HG03039 (cell line): Measurements from ENCODE around the gene PAIP2.
"Not testable (repeated sequence)": the region's sequence is repeated elsewhere in the genome, so short reads cannot be mapped to it uniquely, and the experiment has no call there.

ENCODE experiments used
- ATAC-seq: cut with Tn5 transposase; IDR thresholded peaks from one replicate; pipeline ENCODE4 v1.9.1; 2021; ENCODE audit warnings: mild to moderate bottlenecking, moderate library complexity; ENCODE audit not compliant: unreplicated experiment

PAIP2 gene

DNA sequence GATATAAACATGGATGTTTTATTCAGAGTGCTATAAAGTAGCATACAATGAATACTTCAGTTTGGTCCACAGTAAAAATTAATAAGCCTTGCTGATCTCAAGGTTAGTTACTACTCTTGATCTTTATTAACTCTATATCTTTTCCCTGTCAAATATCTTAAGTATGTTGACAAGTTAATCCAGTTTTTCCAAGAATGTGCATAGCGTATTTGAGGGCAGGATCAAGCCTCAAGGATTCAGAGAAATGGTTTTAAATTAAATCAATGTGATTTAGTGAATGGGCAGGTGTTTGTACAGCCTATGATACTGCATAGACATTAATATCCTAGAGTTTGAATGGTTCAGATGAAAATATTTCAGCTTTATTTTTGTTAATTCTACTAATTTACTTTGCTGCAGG, 27.4 kb upstream of the PAIP2 start:
- no peak for ATAC-seq

DNA sequence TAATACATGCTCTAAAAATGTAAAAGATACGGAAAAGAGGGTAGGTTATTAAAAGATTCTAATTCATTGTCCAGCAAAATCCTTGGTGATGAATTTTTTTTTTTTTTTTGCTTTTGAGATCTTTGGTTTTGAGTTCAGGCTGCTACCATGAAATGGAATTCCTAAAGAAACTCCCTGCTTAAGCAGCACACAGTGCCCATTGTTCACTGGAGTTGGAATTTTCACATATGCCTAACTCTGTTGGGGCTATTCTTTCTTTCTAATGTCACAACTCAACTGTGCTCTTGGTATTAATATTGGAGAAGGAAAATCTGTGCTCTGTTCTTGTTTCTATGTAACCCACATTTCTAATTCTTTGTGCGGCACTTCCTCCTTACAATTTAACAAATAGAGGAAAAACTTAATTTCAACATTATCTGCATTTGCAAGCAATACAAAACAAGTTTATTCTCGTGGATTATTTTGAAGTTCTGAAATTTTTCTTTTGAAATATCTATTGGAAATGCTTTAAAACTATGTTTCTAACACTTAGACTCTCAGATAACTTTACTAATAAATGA, 26.5 kb upstream of the PAIP2 start:
- ATAC-seq, result no peak

DNA sequence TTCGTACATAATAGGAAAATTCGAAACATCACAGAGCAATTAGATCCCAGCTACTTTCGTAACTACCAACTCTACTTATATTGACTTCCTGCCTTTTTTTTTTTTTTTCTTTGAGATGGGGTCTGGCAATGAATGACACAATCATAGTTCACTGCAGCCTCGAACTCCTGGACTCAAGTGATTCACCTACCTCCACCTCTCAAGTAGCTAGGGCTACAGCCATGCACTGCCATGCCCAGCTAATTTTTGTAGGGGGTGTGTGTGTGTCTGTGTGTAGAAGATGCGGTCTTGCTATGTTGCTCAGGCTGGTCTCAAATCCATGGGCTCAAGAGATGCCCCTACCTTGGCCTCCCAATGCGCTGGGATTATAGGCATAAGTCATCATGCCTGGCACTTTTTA, 5.8 kb upstream of the PAIP2 start:
- ATAC-seq, result no peak

DNA sequence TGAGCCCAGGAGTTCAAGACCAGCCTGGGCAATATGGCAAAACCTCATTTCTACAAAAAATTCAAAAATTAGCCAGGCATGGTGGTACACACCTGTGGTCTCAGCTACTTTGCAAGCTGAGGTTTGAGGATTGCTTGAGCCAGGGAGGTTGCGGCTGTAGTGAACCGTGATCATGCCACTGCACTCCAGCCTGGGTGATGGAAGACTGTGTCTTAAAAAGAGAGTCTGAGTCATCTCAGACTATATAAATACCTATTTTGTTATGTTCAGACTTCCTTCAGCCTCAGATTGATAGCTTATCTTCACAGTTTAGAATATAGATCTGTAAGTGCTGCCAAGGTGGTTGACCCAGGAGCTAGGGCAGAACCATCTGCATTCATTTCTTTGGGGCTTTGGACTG, 1.6 kb upstream of the PAIP2 start:
- ATAC-seq, result no peak

DNA sequence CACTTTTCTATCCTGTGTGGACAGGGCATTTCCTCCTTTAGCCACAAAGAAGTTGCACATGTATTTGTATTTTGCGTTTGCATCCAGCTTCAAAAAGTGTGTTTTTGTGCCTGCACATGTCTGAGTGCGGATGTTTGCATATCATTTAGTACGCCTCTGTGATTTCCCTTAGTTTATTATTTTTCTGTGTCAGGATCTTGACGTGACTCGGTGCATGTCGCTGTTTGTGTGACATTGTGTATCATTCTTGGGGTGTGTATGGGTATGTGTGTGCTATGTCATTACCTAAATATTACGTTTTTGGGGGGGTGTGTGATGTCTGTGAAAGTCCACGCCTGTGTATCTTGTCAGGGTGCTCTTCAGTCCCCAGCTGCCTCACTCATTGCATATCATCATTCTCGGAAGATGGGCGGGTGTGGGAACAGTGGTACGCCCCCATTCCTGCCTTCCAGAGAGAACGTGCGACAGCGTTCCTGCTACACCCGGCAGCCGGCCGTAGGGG, 416 bp upstream of the PAIP2 start:
- ATAC-seq, result no peak

DNA sequence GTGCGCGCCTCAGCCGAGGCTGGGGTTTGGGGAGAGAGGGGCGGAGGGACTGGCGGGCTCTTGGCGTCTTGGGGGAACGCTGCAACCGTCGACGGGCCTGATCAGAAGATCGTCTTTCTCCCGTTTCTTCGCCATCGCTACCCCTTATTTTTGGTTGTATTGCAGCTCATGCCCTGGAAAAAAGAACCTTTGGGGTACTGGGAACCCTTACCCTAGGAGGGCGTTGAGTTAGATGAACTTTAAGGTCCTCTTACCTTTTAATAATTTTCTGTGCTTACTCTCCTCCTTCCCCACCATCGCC, 719 bp downstream of the PAIP2 start:
- ATAC-seq, result peak; percentile 37

DNA sequence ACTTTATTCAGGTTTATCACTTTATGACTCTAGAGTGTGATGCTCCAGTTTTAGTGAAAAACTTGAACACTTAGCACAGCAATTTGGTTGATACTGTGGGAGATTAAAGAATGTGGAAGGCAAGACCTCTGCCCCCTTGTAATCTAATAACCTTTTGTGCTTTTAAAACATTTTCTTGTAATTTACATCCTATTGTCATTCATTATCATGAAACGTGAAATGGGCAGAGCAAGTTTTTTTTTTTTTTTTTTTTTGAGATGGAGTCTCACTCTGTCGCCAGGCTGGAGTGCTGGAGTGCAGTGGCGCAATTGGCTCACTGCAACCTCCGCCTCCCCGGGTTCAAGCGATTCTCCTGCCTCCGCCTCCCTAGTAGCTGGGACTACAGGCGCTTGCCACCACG, 1.8 kb downstream of the PAIP2 start:
- ATAC-seq, result no peak

DNA sequence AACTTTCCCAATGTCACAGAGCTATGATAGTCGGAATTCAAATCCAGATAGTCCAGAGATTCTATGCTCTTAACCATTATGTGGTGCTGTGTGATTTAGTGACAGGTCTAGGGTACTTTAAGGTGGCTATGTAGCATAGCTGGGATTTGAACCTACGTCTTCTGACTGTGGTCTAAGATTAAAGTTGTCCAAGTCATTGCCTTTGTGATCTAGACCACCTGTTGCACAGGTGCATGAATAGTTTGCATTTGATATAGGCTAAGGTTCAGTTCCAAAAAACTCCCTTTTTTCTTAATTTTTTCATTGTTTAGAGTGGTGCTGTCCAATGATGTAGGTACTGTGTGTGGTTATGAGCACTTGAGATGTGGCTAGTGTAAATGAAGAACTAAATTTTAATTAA, 2.5 kb downstream of the PAIP2 start:
- no peak for ATAC-seq

DNA sequence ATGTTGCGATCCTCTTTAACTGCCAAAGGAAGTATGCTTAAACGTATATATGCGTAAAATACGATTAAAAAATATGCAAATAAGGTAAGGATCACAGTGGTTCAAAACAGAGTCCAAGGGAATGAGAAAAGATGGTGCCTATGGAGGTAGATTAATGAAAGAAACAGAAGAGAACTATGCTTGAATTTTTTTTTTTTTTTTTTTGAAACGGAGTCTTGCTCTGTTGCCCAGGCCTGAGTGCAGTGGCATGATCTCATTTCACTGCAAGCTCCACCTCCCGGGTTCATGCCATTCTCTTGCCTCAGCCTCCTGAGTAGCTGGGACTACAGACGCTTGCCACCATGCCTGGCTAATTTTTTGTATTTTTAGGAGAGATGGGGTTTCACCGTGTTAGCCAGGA, 3.8 kb downstream of the PAIP2 start:
- not testable (repeated sequence) for ATAC-seq

DNA sequence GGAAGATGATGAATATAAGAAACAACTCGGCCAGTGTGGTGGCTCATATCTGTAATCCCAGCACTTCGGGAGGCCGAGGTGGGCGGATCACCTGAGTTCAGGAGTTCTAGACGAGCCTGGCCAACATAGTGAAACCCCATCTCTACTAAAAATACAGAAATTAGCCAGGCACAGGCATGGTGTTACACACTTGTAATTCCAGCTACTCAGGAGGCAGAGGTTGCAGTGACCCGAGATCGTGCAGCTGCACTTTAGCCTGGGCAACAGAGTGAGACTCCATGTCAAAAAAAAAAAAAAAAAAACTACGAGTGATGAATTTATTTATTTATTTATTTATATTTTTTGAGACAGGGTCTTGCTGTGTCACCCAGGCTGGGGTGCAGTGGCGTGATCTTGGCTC, 6.2 kb downstream of the PAIP2 start:
- not testable (repeated sequence) for ATAC-seq

DNA sequence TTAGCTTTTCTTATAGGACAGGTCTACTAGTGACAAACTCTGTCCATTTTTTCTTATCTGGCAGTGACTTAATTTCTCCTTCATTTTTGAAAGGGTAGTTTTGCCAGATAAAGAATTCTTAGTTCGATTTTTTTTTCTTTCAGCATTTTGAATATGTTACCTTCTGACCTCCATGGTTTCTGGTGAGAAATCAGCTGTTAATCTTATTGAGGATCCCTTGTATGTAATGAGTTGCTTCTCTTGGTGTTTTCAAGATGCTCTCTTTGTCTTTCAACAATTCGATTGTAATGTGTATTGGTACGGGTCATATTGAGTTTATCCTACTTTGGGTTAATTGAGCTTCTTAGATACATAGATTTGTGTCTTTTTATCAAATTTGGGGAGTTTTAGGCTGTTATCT, 12.5 kb downstream of the PAIP2 start:
- ATAC-seq, result no peak

DNA sequence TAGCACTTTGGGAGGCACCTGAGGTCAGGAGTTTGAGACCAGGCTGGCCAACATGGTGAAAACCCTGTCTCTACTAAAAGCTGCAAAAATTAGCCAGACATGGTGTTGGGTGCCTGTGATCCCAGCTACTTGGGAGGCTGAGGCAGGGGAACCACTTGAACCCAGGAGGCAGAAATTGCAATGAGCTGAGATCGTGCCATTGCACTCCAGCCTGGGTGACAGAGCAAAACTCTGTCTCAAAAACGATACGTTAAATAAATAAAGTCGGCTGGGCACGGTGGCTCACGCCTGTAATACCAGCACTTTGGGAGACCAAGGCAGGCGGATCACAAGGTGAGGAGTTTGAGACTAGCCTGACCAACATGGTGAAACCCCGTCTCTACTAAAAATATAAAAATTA, 14.2 kb downstream of the PAIP2 start:
- ATAC-seq, result not testable (repeated sequence)

DNA sequence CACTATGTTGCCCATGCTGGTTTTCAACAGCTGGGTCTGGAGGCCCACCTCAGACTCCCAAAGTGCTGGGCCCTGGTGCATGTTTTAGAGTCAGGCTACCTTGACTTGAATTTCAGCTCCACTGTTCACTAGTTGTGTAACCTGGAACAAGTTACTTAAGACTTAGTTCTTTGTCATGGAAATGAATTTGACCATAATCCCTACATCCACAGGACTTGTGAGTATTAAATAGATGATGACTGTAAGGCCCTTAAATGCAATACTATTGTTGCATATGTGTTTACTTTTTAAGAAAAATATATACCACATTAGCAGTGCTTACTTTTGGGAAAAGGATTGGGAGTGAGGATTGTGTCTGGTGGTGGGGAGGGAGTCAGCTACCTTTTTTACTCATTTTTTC, 16.4 kb downstream of the PAIP2 start:
- ATAC-seq, result no peak

DNA sequence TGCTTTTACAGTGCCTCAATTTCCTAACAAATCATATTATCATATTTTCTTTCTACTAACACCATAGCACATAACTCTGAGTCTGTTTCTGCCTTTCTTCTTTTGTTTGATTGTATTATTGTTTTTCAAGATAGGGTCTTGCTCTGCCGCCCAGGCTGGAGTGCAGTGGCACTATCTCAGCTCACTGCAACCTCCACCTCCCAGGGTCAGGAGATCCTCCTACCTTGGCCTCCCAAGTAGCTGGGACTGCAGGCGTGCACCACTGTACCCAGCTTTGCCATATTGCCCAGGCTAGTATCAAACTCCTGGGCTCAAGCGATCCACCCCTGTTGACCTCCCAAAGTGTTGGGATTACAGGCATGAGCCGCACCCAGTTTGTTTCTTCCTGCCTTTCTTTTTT, 18.7 kb downstream of the PAIP2 start:
- no peak for ATAC-seq

DNA sequence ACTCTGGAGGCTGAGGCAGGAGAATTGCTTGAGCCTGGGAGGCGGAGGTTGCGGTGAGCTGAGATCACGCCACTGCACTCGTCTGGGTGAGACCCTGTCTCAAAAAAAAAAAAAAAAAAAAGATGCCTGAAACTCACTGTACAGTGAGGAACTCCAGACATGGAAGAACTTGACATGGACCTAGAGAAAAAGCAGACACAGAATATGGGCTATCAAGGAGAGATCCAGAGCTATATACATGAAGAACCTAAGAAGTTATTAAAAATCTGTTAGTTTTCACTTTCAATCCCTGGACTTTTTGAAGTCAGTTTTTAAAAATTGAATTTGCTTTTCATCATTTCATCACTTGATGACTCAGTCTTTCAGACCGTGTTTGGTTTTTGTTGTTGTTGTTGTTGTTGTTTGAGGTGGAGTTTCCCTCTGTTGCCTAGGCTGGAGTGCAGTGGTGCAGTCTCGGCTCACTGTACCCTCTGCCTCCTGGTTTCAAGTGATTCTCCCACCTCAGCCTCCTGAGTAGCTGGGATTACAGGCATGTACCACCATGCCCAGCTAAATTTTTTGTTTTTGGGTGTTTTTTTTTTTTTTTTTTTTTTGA, 20.3 kb downstream of the PAIP2 start:
- no peak for ATAC-seq

DNA sequence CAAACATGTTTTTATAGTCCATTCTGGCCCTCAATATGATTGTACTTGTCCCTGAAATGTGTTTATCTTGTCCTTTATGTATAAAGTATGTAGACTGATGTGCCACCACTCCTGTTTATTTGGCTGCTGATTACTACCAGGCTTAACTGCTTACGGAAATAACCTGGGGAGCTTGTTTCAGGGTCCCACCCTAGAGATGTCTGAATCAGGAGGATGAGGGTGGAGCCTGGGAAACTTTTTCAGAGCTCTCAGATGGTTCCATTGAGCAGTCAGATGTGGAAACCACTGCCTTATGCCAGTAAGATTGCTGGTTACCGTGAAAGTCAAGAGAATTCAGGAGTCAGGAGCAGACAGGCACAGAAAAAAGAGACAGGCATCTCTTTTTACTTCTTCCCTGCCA, 22.3 kb downstream of the PAIP2 start:
- ATAC-seq, result no peak

DNA sequence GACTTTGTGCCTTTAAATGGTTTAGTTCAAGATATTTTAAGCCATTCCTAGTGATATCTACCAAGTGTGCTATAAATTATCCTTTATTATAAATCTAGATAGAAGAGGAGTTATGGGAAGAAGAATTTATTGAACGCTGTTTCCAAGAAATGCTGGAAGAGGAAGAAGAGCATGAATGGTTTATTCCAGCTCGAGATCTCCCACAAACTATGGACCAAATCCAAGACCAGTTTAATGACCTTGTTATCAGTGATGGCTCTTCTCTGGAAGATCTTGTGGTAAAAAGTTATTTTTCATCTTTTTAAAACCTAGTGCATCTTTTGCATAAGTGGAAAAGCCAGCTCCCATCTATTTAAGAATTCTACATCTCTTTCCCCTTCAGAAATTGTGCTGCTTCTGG, 22.8 kb downstream of the PAIP2 start:
- no peak for ATAC-seq

DNA sequence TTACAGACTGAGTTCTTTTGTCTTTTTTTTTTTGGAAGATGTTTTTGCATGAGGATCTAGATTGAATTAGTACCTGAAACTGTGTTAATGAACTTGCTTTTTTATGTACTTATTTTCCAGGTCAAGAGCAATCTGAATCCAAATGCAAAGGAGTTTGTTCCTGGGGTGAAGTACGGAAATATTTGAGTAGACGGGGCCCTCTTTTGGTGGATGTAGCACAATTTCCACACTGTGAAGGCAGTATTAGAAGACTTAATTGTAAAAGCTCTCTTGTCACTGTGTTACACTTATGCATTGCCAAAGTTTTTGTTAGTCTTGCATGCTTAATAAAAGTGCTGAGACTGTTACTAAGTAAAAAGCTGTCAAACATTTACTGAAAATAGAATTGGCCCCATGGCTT, 27.0 kb downstream of the PAIP2 start:
- no peak for ATAC-seq

DNA sequence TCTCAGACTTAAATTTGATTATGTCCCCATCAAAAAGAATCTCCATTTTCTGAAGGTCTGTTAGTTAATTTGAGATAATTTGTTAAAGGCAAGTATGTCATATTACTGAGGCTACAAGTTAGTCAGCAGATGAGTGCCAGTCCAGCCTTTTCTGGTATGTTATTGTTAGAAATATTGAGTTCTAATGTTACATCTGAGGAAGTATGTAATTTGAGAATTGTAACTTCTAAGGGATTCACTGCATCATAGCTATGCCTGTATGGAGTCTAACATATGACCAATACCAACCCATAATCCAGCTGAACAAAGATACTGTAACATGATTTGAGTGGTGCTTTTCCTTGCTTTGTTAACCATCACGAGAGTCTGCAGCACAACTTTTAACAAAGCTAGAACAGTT, 27.5 kb downstream of the PAIP2 start:
- ATAC-seq, result no peak

DNA sequence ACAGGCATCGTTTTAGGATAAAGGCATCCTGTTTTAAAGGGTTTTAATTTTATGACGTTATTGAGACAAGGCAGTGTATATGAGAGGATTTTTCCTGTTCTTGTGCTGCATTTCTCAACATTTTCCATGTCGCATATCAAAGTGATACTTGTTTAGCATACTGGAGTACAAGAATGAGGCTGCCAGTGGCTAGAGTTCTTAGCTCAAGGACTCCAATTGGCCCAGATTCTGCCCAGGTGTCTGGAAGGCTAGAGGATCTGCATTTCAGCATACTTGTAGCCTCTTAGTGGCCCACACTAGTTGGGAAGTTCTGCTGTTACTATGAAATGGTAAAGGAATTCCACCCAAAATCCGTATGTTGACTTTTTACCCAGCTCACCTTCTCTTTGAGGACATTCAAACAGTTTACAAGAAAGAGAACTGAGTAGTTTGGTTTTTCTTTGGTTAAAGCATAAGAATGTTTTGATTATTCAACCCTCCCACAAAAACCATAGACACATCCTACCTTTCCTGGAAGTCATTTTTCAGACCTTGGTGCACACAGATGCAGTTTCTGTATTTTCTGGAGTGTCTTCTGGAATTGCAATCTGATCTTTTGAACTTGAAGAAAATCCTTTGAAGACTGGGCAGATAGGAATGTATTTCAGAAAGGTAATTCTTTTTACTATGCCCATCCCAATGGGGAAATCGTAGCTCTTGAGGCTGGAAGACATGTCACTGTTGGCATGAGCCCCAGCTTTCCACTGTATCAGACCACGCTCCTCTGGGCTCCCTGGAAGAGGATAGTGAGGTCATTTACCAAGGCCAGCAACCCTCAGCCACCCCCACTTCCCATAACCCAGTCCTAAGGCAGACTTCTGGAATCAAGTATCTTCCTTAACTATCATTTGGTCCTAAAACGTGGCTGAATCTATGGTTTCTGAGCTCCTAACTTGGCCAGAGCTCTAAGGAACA, 30.1 kb downstream of the PAIP2 start:
- ATAC-seq, result no peak

DNA sequence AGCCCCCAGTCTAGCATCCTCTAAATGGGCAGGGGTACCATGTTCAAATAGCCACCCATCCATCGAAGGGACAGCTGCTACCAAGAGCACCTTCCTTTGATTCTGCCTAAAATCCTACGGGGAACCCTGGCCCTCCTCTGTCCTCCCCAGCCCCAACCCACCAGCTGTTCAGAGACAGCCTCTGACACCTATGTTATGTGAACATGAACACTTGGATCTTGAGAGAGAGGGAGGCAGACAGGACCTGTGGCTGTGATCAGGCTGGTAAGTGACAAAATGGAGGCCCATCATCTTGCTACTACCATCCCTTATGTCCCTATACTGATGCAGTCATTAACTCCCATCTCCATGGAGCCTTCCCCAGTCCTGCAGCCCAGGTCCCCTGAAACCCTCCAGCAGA, 33.3 kb downstream of the PAIP2 start:
- ATAC-seq, result no peak

DNA sequence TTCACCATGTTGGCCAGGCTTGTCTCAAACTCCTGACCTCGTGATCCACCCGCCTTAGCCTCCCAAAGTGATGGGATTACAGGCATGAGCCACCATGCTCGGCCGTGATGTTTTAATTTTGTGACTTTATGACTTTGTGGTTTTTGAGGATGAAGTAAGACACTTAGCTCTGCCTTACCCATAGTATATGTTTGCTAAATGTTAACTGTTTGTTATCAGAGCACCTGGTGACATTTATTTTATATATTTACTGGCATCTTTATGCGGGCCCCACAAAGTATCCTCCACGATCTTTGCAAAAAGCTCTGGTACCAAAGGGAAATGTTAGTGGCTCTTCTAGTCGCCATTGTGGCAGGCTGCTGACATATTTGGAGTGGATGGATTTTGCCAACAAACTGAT, 34.7 kb downstream of the PAIP2 start:
- no peak for ATAC-seq
